PC-9 (cell line): ENCODE measurements around the gene RAB3GAP2. TPM values are rescaled to one million over a fixed set of nuclear protein-coding genes. Genes with fewer than 3 reads are reported as not detected.

Experiments used
- BruUV-seq: library from RNA; stranded (reverse); fragments of 400-500 nt; replicated peaks from 2 replicates; lab custom pipeline; 2021; lab: Mats Ljungman, UMichigan
- CTCF ChIA-PET: fragments of 300-600 bp; sonication (Branson Sonifier 250); formaldehyde crosslinking; loops from one replicate; lab custom pipeline; 2022; ENCODE audit warnings: antibody characterized with exemption; lab: Charles Lee
- POLR2A ChIA-PET: fragments of 300-600 bp; sonication (Branson Sonifier 250); formaldehyde crosslinking; loops from one replicate; lab custom pipeline; 2022; ENCODE audit warnings: antibody characterized with exemption; ENCODE audit not compliant: unreplicated experiment; lab: Charles Lee
- DNase-seq, 2 experiments: peaks; one replicate each; pipeline versions ENCODE4 v3.0.0 to v3.0.0-alpha.2; 2015 to 2022; ENCODE audit warnings: mixed read lengths in 1 of 2
- H2AFZ ChIP-seq: fragments of 200-600 bp; sonication (generic); 2 replicates; pipeline ENCODE4 v1.8.1; 2017; ENCODE audit warnings: antibody characterized with exemption
- H3F3A ChIP-seq: fragments of 200-600 bp; sonication (generic); 2 replicates; pipeline ENCODE4 v1.8.1; 2017; ENCODE audit warnings: antibody characterized with exemption, mild to moderate bottlenecking, low read depth; ENCODE audit not compliant: insufficient read depth
- H3K27ac ChIP-seq: fragments of 200-600 bp; sonication (generic); 2 replicates; pipeline ENCODE4 v1.6.1; 2016; ENCODE audit warnings: mixed run types
- H3K27me3 ChIP-seq: fragments of 200-600 bp; sonication (generic); 2 replicates; pipeline ENCODE4 v1.6.1; 2016; ENCODE audit warnings: low read depth, mixed run types; ENCODE audit not compliant: insufficient read depth
- H3K36me3 ChIP-seq: fragments of 200-600 bp; sonication (generic); 2 replicates; pipeline ENCODE4 v1.6.1; 2016; ENCODE audit warnings: low read depth, mixed run types
- H3K4me1 ChIP-seq: fragments of 200-600 bp; sonication (generic); replicated peaks from 2 replicates; pipeline ENCODE4 v1.6.1; 2016; ENCODE audit warnings: mixed run types; ENCODE audit not compliant: insufficient read depth
- H3K4me2 ChIP-seq: fragments of 200-600 bp; sonication (generic); 2 replicates; pipeline ENCODE4 v1.6.1; 2017; ENCODE audit warnings: mixed run types
- H3K4me3 ChIP-seq: fragments of 200-600 bp; sonication (generic); 2 replicates; pipeline ENCODE4 v1.6.1; 2016; ENCODE audit warnings: mixed run types
- H3K79me2 ChIP-seq: fragments of 200-600 bp; sonication (generic); 2 replicates; pipeline ENCODE4 v1.6.1; 2017; ENCODE audit warnings: low read depth, mixed run types
- H3K9me2 ChIP-seq: fragments of 200-600 bp; sonication (generic); 2 replicates; pipeline ENCODE4 v1.8.1; 2017; ENCODE audit warnings: mild to moderate bottlenecking; ENCODE audit not compliant: insufficient read depth
- H3K9me3 ChIP-seq: fragments of 200-600 bp; sonication (generic); 2 replicates; pipeline ENCODE4 v1.8.1; 2016; ENCODE audit warnings: low read depth; ENCODE audit not compliant: insufficient read depth
- H4K20me1 ChIP-seq: fragments of 200-600 bp; sonication (generic); 2 replicates; pipeline ENCODE4 v1.8.1; 2017; ENCODE audit not compliant: insufficient read depth
- EZH2 ChIP-seq: fragments of 200-600 bp; sonication (generic); IDR thresholded peaks from 2 replicates; pipeline ENCODE4 v1.8.0; 2017; ENCODE audit warnings: antibody characterized with exemption, low read depth
- intact Hi-C: fragments of 100-400 bp; cut with micrococcal nuclease; formaldehyde crosslinking; loops from one replicate; pipeline ENCODE4 v1.10.0; 2022; ENCODE audit not compliant: unreplicated experiment
- total RNA-seq: library from RNA; stranded (reverse); gene quantifications from 2 replicates; pipeline ENCODE4 v1.2.3, GENCODE V29; 2021
- TF ChIP-seq, protein P1 (sequence below): fragments of 200-600 bp; sonication (generic); conservative IDR thresholded peaks from 2 replicates; pipeline ENCODE4 v1.6.1; 2017; ENCODE audit warnings: mixed run types, antibody characterized with exemption, mild to moderate bottlenecking, moderate library complexity

Gene RAB3GAP2
- total RNA-seq, 1 experiment from 2014 or later = 51.0 TPM

DNA sequence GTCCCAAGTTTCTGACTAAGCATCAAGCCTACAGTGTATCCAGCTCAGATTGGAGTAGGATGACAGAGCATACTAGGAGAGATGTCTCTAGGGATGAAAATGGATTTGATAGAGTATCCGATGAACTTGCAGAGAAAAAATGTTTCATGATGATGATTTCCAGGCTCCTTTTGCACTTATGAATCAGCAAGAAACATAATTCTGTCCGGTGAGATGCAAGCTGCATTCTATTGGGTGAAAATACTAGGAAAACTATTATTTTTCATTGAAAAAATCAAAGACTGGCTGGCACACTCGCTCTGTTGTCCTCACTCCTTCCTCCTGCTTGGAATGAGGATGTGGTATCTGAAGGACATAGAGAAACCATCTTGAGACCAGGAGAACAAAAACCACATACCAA, 35.4 kb upstream of the RAB3GAP2 start:
- Histone ChIP-seq H3K4me2 (no peak overlapping the region), H3K4me3 (no peak overlapping the region), H3K9me3 (no peaks in the 10 kb centered on the region), H3F3A (no peaks in the 10 kb centered on the region), H4K20me1 (no peaks in the 10 kb centered on the region), H3K27me3 (no peaks in the 10 kb centered on the region), H3K4me1 (no peaks in the 10 kb centered on the region), H3K9me2 (no peaks in the 10 kb centered on the region), H3K27ac (no peak overlapping the region), H3K79me2 (no peaks in the 10 kb centered on the region), H2AFZ (peak overlapping the region; percentile 12), H3K36me3 (no peaks in the 10 kb centered on the region)
- POLR2A ChIA-PET = no interaction called here
- CTCF ChIA-PET = no interaction called here
- intact Hi-C loops = no loop called here
- TF ChIP-seq EZH2 = no peak
- TF ChIP-seq, protein P1, sequence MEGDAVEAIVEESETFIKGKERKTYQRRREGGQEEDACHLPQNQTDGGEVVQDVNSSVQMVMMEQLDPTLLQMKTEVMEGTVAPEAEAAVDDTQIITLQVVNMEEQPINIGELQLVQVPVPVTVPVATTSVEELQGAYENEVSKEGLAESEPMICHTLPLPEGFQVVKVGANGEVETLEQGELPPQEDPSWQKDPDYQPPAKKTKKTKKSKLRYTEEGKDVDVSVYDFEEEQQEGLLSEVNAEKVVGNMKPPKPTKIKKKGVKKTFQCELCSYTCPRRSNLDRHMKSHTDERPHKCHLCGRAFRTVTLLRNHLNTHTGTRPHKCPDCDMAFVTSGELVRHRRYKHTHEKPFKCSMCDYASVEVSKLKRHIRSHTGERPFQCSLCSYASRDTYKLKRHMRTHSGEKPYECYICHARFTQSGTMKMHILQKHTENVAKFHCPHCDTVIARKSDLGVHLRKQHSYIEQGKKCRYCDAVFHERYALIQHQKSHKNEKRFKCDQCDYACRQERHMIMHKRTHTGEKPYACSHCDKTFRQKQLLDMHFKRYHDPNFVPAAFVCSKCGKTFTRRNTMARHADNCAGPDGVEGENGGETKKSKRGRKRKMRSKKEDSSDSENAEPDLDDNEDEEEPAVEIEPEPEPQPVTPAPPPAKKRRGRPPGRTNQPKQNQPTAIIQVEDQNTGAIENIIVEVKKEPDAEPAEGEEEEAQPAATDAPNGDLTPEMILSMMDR = no peak
- no peak for DNase-seq
- BruUV-seq = no TSS peak

DNA sequence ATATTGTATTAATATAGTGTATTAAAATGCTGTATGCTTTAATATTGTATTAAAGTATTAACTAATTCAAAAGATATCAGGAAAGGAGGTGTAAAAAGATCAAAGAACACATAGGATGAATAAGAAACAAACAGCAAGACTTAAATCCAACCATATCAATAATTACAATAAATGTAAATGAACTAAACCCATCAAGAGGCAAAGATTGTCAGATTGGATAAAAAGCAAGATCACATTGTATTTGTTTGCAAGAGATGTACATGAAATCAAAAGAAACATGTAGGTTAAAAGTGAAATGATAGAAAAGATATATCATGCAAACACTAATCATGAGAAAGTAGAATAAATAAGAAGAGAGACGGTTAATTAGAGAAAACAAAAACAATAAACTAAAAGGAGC, 34.1 kb upstream of the RAB3GAP2 start:
- intact Hi-C loops = no loop called here
- BruUV-seq = no TSS peak
- no peak for DNase-seq
- H3K4me2 ChIP-seq = no peak overlapping the region
- no peak overlapping the region for H3K4me3 ChIP-seq
- H3K9me2 ChIP-seq = no peaks in the 10 kb centered on the region
- H3K9me3 ChIP-seq = no peaks in the 10 kb centered on the region
- ChIA-PET POLR2A (no interaction called here), CTCF (no interaction called here)
- no peaks in the 10 kb centered on the region for H3K79me2 ChIP-seq
- no peak overlapping the region for H2AFZ ChIP-seq
- H3K4me1 ChIP-seq = no peaks in the 10 kb centered on the region
- no peaks in the 10 kb centered on the region for H3F3A ChIP-seq
- H3K27me3 ChIP-seq = no peaks in the 10 kb centered on the region
- H3K27ac ChIP-seq = no peak overlapping the region
- TF ChIP-seq, protein P1 = no peak
- no peak for TF ChIP-seq EZH2
- H4K20me1 ChIP-seq = no peaks in the 10 kb centered on the region
- H3K36me3 ChIP-seq = no peaks in the 10 kb centered on the region

DNA sequence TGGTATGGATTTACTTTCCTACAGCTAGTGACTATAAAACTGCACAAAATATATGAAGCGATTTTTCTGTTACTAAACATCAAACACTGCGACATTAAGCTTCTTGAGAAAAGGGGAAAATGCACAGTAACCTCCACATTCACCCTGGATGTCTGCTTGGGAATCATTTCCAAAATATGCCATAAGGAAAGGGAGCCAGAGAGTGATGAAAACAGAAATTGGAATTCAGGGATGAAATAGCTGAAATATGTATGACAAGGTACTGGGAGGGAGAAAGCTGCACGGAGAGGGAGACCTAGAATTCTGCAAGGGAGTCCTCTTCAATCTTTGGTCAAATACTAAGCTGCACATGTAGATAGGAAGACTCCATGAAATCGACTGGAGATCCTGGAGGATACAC, 31.6 kb upstream of the RAB3GAP2 start:
- Histone ChIP-seq H3K27ac (no peak overlapping the region), H3K4me3 (no peak overlapping the region), H3K27me3 (no peaks in the 10 kb centered on the region), H4K20me1 (no peaks in the 10 kb centered on the region), H3K9me3 (no peaks in the 10 kb centered on the region), H2AFZ (no peak overlapping the region), H3K9me2 (no peaks in the 10 kb centered on the region), H3F3A (0 out of 2 replicates have a peak, but pooled peaks cover 3% of the 10 kb centered on the region), H3K4me1 (peaks cover 11% of the 10 kb centered on the region), H3K4me2 (no peak overlapping the region), H3K79me2 (no peaks in the 10 kb centered on the region), H3K36me3 (no peaks in the 10 kb centered on the region)
- no peak for DNase-seq
- POLR2A ChIA-PET = no interaction called here
- intact Hi-C loops = no loop called here
- CTCF ChIA-PET = no interaction called here
- no TSS peak for BruUV-seq
- no peak for TF ChIP-seq EZH2
- TF ChIP-seq, protein P1 = no peak
